Activated T-cell treated with anti-CD3 and anti-CD28 coated beads, Interleukin-2, amount 50 U/mL, for 24 hours (primary cell): ENCODE measurements around the gene MAGEA2.
A peak's percentile ranks its signal among the peaks of the same experiment; 100 is the strongest.
"Not testable (repeated sequence)": the region's sequence is repeated elsewhere in the genome, so short reads cannot be mapped to it uniquely, and the experiment has no call there.

Experiments used
- DNase-seq: peaks from one replicate; pipeline ENCODE4 v3.0.0-alpha.2; 2020
- H3K27ac Mint-ChIP-seq: 2 replicates; pipeline ENCODE4 v1.8.0; 2020; ENCODE audit warnings: mild to moderate bottlenecking, mixed read lengths
- H3K27me3 Mint-ChIP-seq: 2 replicates; pipeline ENCODE4 v1.8.0; 2020; ENCODE audit warnings: mixed read lengths
- H3K36me3 Mint-ChIP-seq: 2 replicates; pipeline ENCODE4 v1.8.0; 2020; ENCODE audit warnings: low read depth, mixed read lengths
- H3K4me1 Mint-ChIP-seq: 2 replicates; pipeline ENCODE4 v1.8.0; 2020; ENCODE audit warnings: low read depth, mixed read lengths
- H3K4me3 Mint-ChIP-seq: 2 replicates; pipeline ENCODE4 v1.8.0; 2020; ENCODE audit warnings: mild to moderate bottlenecking, moderate library complexity, mixed read lengths
- H3K9me3 Mint-ChIP-seq: 2 replicates; pipeline ENCODE4 v1.8.0; 2020; ENCODE audit warnings: mixed read lengths

The MAGEA2 gene

GRCh38 chrX:152753686-152754650 lies at the start of gene MAGEA2:
Gene MAGEA2, minus strand, starts transcription at chrX:152753842. Its CDS starts 2,479 bp downstream, at chrX:152751363.
- not testable (repeated sequence) for H3K4me1 Mint-ChIP-seq, H3K27me3 Mint-ChIP-seq, DNase-seq, H3K36me3 Mint-ChIP-seq, H3K9me3 Mint-ChIP-seq, H3K4me3 Mint-ChIP-seq, H3K27ac Mint-ChIP-seq

- DNase-seq, result no peak
- no peak overlapping the region for H3K4me3 Mint-ChIP-seq
- no peaks in the 10 kb centered on the region for H3K4me1 Mint-ChIP-seq
- H3K27me3 Mint-ChIP-seq, result peaks cover 62% of the 10 kb centered on the region
- H3K36me3 Mint-ChIP-seq, result no peaks in the 10 kb centered on the region
- H3K27ac Mint-ChIP-seq, result no peak overlapping the region
- no peaks in the 10 kb centered on the region for H3K9me3 Mint-ChIP-seq
Measured at GRCh38 chrX:152798945-152799344, 45.3 kb upstream of the MAGEA2 start.

- not testable (repeated sequence) for DNase-seq, H3K36me3 Mint-ChIP-seq, H3K4me3 Mint-ChIP-seq, H3K27me3 Mint-ChIP-seq, H3K27ac Mint-ChIP-seq, H3K4me1 Mint-ChIP-seq, H3K9me3 Mint-ChIP-seq
Measured at GRCh38 chrX:152787062-152787461, 33.4 kb upstream of the MAGEA2 start.

DNA sequence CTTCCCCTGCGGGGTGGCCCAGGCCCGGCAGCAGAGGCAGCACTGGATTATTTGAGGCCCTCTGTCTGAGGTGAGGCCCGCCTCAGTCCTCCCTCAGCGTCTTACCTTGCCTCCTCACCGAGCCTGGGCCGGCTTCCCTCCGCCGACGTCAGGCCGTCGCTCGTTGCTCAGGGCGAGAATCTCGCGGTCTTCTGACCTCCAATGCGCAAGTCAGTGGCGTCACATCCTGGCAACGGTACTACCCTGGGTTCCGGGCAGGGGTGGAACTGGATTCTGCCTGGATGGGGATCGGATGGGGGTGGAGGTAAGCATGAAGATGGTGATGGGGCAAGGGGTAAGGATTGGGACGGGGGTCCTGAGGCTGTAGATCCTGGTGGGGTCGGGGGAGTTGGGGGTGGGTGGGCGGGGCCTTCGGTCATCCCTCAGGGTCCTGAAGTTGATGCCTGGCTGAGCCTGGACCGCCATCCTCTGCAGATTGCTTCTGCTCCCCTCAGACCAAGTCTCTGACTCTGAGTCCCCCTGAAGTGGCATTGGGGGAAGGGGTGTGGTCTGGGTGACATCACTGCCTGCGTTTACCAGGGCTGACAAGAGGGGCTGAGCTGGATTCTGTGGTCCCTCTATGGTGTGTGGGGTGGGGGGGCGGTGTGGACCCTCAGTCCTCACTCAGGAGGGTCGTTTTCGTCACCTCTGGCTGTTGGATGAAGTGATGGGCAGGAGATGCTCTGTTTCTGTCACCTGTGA lies 16.1 kb upstream of the MAGEA2 start, which contains the start of gene MAGEA6:
MAGEA6 (minus strand) TSS at position 141 of the 741 bp plus-strand sequence. CDS start 2,039 bp downstream, outside the sequence.
- H3K27ac Mint-ChIP-seq, H3K4me1 Mint-ChIP-seq, H3K9me3 Mint-ChIP-seq, DNase-seq, H3K27me3 Mint-ChIP-seq, H3K36me3 Mint-ChIP-seq, H3K4me3 Mint-ChIP-seq: not testable (repeated sequence)

DNA sequence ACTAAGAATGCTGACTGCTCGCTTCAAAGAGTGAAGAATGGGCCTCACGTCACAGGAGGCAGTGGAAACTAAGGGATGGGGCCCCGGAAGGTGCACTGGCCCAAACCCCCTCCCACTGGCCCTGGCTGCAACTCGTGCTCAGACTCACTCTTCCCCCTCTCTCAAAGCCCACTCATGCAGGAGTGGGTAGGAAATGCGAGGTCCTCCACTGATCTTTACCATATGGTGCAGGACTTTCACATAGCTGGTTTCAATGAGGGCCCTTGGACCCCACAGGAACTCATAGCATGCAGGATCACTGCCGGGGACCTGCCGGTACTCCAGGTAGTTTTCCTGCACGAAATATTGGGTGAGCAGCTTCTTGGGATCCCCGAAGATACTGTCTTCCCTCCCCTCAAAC lies 12.9 kb upstream of the MAGEA2 start:
- H3K27me3 Mint-ChIP-seq, DNase-seq, H3K36me3 Mint-ChIP-seq, H3K4me1 Mint-ChIP-seq, H3K4me3 Mint-ChIP-seq, H3K27ac Mint-ChIP-seq, H3K9me3 Mint-ChIP-seq: not testable (repeated sequence)

GRCh38 chrX:152761582-152761981 lies 7.9 kb upstream of the MAGEA2 start:
- not testable (repeated sequence) for H3K9me3 Mint-ChIP-seq, H3K27me3 Mint-ChIP-seq, H3K4me1 Mint-ChIP-seq, DNase-seq, H3K36me3 Mint-ChIP-seq, H3K4me3 Mint-ChIP-seq, H3K27ac Mint-ChIP-seq

- H3K4me1 Mint-ChIP-seq, H3K27ac Mint-ChIP-seq, H3K4me3 Mint-ChIP-seq, H3K27me3 Mint-ChIP-seq, DNase-seq, H3K36me3 Mint-ChIP-seq, H3K9me3 Mint-ChIP-seq: not testable (repeated sequence)
Measured at GRCh38 chrX:152759544-152759943, 5.9 kb upstream of the MAGEA2 start.

DNA sequence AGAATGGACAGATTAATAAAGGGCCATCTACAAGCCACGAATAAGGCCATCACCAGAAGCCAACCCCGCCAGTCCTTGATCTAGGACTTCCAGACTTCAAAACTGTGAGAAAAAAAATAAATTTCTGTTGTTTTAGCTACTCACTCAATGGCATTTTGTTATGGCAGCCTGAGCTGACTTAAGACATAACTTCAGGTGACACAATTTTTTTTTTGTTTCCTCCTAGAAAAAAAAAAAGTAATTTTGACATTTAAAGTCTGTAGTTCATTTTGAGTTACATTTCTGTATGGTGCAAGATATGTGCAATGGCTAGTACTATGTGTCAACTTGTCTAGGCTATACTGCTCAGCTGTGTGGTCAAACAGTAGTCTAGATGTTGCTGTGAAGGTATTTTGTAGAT lies 5.3 kb upstream of the MAGEA2 start, which contains the start of gene CSAG3:
CSAG3 (plus strand) TSS at position 301 of the 400 bp plus-strand sequence.
- not testable (repeated sequence) for H3K9me3 Mint-ChIP-seq, DNase-seq, H3K27me3 Mint-ChIP-seq, H3K36me3 Mint-ChIP-seq, H3K4me1 Mint-ChIP-seq, H3K27ac Mint-ChIP-seq, H3K4me3 Mint-ChIP-seq

DNA sequence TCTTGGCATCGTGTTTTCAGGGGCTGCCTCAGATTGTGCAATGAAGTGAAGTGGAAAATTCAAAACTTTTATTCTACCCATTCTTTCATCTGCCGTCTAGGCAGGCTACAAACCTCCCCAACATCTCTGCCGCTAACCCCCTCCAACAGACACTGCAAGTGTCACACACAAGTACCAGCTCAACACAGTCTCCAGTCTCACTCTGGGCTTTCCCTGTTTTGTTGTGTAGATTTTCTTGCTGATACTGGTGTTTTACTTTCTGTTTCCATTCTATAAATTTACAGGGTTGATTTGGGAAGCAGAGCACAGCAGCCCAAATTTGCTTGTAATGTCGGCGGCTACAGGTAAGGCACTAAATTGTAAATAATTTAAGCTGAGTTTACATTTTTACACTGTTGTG lies 1.2 kb upstream of the MAGEA2 start:
- not testable (repeated sequence) for DNase-seq, H3K36me3 Mint-ChIP-seq, H3K9me3 Mint-ChIP-seq, H3K27ac Mint-ChIP-seq, H3K27me3 Mint-ChIP-seq, H3K4me3 Mint-ChIP-seq, H3K4me1 Mint-ChIP-seq

DNA sequence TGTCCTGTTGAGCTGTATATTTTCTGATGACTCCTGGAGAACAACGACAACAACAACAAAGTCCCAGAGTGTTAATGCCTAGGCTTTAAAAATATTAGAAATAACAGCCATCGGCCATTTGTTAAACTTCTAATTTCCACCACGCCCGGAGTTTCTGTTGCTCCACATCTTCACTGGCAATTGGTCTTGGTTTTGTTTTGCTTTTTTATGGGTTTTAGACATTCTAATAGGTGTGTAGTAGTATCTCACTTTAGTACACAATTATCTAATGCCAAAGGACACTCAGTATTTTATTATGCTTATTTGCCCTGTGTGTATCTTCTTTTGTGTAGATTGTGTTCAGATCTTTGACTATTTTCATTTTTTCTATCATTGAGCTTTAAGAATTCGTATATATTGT lies 15.1 kb downstream of the MAGEA2 start:
- no peaks in the 10 kb centered on the region for H3K4me1 Mint-ChIP-seq
- no peak overlapping the region for H3K27ac Mint-ChIP-seq
- no peak for DNase-seq
- H3K36me3 Mint-ChIP-seq, result no peaks in the 10 kb centered on the region
- no peak overlapping the region for H3K4me3 Mint-ChIP-seq
- H3K27me3 Mint-ChIP-seq, result peaks cover 16% of the 10 kb centered on the region
- H3K9me3 Mint-ChIP-seq, result no peaks in the 10 kb centered on the region

- H3K9me3 Mint-ChIP-seq, H3K4me3 Mint-ChIP-seq, H3K36me3 Mint-ChIP-seq, H3K4me1 Mint-ChIP-seq, H3K27ac Mint-ChIP-seq: not testable (repeated sequence)
- peak; percentile 2 for DNase-seq
- peaks cover 16% of the 10 kb centered on the region for H3K27me3 Mint-ChIP-seq
Measured at GRCh38 chrX:152736528-152736927, 17.1 kb downstream of the MAGEA2 start.

GRCh38 chrX:152735860-152736511 lies 17.7 kb downstream of the MAGEA2 start:
- Mint-ChIP-seq H3K27ac (no peak overlapping the region), H3K9me3 (no peaks in the 10 kb centered on the region), H3K27me3 (peaks cover 16% of the 10 kb centered on the region), H3K36me3 (no peaks in the 10 kb centered on the region), H3K4me3 (no peak overlapping the region), H3K4me1 (no peaks in the 10 kb centered on the region)
- peak; percentile 8 for DNase-seq

DNA sequence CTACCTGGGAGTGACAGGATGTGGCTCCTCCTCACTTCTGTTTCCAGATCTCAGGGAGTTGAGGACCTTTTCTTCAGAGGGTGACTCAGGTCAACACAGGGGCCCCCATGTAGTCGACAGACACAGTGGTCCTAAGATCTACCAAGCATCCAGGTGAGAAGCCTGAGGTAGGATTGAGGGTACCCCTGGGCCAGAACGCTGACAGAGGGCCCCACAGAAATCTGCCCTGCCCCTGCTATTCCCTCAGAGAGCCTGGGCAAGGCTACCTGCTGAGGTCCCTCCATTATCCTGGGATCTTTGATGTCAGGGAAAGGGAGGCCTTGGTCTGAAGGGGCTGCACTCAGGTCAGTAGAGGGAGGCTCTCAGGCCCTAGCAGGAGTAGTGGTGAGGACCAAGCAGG lies 18.5 kb downstream of the MAGEA2 start:
- Mint-ChIP-seq H3K4me3 (no peak overlapping the region), H3K36me3 (no peaks in the 10 kb centered on the region), H3K4me1 (no peaks in the 10 kb centered on the region)

GRCh38 chrX:152734143-152734858 lies 19.3 kb downstream of the MAGEA2 start:
- DNase-seq, result peak; percentile 5
- H3K27ac Mint-ChIP-seq, H3K4me1 Mint-ChIP-seq: not testable (repeated sequence)

More for the DNA sequence above, 18.5 kb downstream of the MAGEA2 start:
- Mint-ChIP-seq H3K27me3 (peaks cover 15% of the 10 kb centered on the region), H3K27ac (no peak overlapping the region), H3K9me3 (no peaks in the 10 kb centered on the region)
- DNase-seq, result no peak

More at GRCh38 chrX:152734143-152734858, 19.3 kb downstream of the MAGEA2 start:
- H3K27me3 Mint-ChIP-seq, result peaks cover 21% of the 10 kb centered on the region
- not testable (repeated sequence) for H3K9me3 Mint-ChIP-seq, H3K4me3 Mint-ChIP-seq, H3K36me3 Mint-ChIP-seq
